Activated B cell treated with CpG ODN at 0.5 μM for 24 hours (primary cell): ENCODE measurements around the gene FPGS. TPM values are rescaled to one million over a fixed set of nuclear protein-coding genes. Genes with fewer than 3 reads are reported as not detected.
A peak's percentile ranks its signal among the peaks of the same experiment; 100 is the strongest.

ENCODE experiments used
- ATAC-seq: fragments of 200-7000 bp; cut with Tn5 transposase; one replicate; pipeline ENCODE4 v1.10.0; 2021; ENCODE audit warnings: low read depth, mild to moderate bottlenecking, moderate library complexity
- CTCF ChIA-PET: fragments of 350-600 bp; sonication (Branson Sonifier 250); formaldehyde crosslinking; loops from one replicate; lab custom pipeline; 2021; ENCODE audit warnings: antibody characterized with exemption; lab: Charles Lee
- POLR2A ChIA-PET: fragments of 350-600 bp; sonication (Branson Sonifier 250); formaldehyde crosslinking; loops from one replicate; lab custom pipeline; 2021; ENCODE audit warnings: antibody characterized with exemption; lab: Charles Lee
- DNase-seq: peaks from one replicate; pipeline ENCODE4 v3.0.0; 2022
- H3K27ac Mint-ChIP-seq: one replicate; pipeline ENCODE4 v1.8.0; 2020; ENCODE audit warnings: mixed read lengths
- H3K27me3 Mint-ChIP-seq: one replicate; pipeline ENCODE4 v1.8.0; 2021; ENCODE audit warnings: mixed read lengths
- H3K36me3 Mint-ChIP-seq: one replicate; pipeline ENCODE4 v1.8.0; 2021; ENCODE audit warnings: low read depth, mixed read lengths
- H3K4me1 Mint-ChIP-seq: one replicate; pipeline ENCODE4 v1.8.0; 2021; ENCODE audit warnings: mixed read lengths
- H3K4me3 Mint-ChIP-seq: one replicate; pipeline ENCODE4 v1.8.0; 2020; ENCODE audit warnings: mild to moderate bottlenecking, mixed read lengths
- H3K9me3 Mint-ChIP-seq: one replicate; pipeline ENCODE4 v1.8.0; 2020; ENCODE audit warnings: mixed read lengths
- intact Hi-C: fragments of 100-400 bp; cut with micrococcal nuclease; formaldehyde crosslinking; loops from one replicate; pipeline ENCODE4 v1.15.1; 2024
- total RNA-seq: library from RNA; stranded (reverse); gene quantifications from 2 replicates; pipeline ENCODE4 v1.2.3, GENCODE V29; 2022
- TF ChIP-seq, protein P1 (sequence below): fragments of 200-600 bp; IDR thresholded peaks from one replicate; pipeline ENCODE4 v1.8.0; 2022; ENCODE audit warnings: antibody characterized with exemption, mild to moderate bottlenecking

FPGS gene
- total RNA-seq, 1 donor from 2014 or later: 135 TPM

DNA sequence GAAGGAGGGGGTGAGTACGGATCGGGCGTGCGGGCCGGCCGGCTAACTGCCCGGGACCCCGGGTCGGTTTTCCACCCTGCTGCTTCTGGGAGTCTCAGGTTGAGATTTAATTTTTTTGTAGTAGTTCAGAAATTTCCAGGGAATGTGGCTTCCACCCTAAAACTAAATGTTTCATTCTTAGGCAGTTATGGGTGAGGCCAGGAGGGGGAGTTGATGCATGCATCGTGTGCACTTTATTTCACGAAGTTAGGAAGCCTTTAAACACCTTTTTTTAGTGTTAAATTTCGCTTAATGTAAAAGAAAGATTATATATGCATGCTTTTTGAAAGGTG lies 15.9 kb upstream of the FPGS start:
- DNase-seq (no peak), ATAC-seq (no peak)
- TF ChIP-seq, protein P1, sequence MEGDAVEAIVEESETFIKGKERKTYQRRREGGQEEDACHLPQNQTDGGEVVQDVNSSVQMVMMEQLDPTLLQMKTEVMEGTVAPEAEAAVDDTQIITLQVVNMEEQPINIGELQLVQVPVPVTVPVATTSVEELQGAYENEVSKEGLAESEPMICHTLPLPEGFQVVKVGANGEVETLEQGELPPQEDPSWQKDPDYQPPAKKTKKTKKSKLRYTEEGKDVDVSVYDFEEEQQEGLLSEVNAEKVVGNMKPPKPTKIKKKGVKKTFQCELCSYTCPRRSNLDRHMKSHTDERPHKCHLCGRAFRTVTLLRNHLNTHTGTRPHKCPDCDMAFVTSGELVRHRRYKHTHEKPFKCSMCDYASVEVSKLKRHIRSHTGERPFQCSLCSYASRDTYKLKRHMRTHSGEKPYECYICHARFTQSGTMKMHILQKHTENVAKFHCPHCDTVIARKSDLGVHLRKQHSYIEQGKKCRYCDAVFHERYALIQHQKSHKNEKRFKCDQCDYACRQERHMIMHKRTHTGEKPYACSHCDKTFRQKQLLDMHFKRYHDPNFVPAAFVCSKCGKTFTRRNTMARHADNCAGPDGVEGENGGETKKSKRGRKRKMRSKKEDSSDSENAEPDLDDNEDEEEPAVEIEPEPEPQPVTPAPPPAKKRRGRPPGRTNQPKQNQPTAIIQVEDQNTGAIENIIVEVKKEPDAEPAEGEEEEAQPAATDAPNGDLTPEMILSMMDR: no peak
- CTCF ChIA-PET: interaction anchor here (0.8 to 6.2 kb wide), 8 partner anchors 10 to 84 kb away, joined by 3 to 39 read pairs (median 4); partner anchors contain the start of genes FPGS and TOR2A
- Mint-ChIP-seq H3K27ac (peak overlapping the region; percentile 84), H3K36me3 (peaks cover 48% of the 10 kb centered on the region), H3K4me3 (peak overlapping the region; percentile 92), H3K27me3 (no peaks in the 10 kb centered on the region), H3K9me3 (no peaks in the 10 kb centered on the region), H3K4me1 (peaks cover 54% of the 10 kb centered on the region)
- intact Hi-C loops: loop anchor here (1.0 kb wide), 4 partner anchors 10 to 135 kb away; partner anchors contain the start of gene FPGS
- POLR2A ChIA-PET: interaction anchor here (0.9 to 5.8 kb wide), 6 partner anchors 8 to 130 kb away, joined by 3 to 40 read pairs (median 13); partner anchors contain the start of genes FPGS, SH2D3C and ST6GALNAC4

DNA sequence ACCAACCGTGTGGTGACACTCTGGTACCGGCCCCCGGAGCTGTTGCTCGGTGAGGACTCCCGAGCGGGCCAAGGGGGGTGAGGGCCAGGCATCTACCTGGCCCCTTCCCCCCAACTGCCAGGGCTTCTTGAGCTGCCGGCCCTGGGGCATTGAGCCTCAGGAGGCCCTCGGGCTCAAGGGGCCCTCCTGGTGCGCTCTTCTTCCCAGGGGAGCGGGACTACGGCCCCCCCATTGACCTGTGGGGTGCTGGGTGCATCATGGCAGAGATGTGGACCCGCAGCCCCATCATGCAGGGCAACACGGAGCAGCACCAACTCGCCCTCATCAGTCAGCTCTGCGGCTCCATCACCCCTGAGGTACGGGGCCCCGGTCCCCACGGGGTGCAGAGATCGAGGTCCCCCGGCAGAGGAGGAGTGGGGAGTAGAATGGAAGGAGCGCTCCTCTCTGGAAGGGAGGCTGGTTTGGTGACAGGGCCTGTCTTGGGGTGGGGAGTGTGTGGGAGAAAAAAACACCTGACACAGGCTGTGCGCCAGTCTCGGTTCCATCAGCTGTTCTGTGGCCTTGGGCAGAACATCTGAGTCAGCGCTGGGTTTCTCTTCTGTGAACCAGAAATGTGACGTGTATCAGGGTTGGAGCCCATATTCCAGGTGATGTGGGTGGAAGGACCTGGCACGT lies 14.2 kb upstream of the FPGS start:
- intact Hi-C loops: no loop called here
- Mint-ChIP-seq H3K36me3 (peaks cover 63% of the 10 kb centered on the region), H3K4me3 (no peak overlapping the region), H3K27me3 (no peaks in the 10 kb centered on the region), H3K4me1 (peaks cover 39% of the 10 kb centered on the region), H3K9me3 (no peaks in the 10 kb centered on the region), H3K27ac (peak overlapping the region; percentile 7)
- ATAC-seq (no peak), DNase-seq (no peak)
- ChIA-PET POLR2A (interaction anchor here (0.6 to 2.3 kb wide), 2 partner anchors 54 to 258 kb away, joined by 7 to 18 read pairs; partner anchors contain the start of gene TOR2A), CTCF (interaction anchor here (1.5 to 6.2 kb wide), 3 partner anchors 8 to 82 kb away, joined by 4 to 39 read pairs (median 5); no protein-coding TSS in a partner anchor)
- TF ChIP-seq, protein P1: no peak

DNA sequence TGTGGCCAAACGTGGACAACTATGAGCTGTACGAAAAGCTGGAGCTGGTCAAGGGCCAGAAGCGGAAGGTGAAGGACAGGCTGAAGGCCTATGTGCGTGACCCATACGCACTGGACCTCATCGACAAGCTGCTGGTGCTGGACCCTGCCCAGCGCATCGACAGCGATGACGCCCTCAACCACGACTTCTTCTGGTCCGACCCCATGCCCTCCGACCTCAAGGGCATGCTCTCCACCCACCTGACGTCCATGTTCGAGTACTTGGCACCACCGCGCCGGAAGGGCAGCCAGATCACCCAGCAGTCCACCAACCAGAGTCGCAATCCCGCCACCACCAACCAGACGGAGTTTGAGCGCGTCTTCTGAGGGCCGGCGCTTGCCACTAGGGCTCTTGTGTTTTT lies 13.5 kb upstream of the FPGS start:
- Mint-ChIP-seq H3K4me3 (no peak overlapping the region), H3K36me3 (peaks cover 65% of the 10 kb centered on the region), H3K27ac (no peak overlapping the region), H3K9me3 (no peaks in the 10 kb centered on the region), H3K27me3 (no peaks in the 10 kb centered on the region), H3K4me1 (peaks cover 32% of the 10 kb centered on the region)
- ChIA-PET CTCF (interaction anchor here (6.2 kb wide), 1 partner anchor 81 kb away, joined by 39 read pairs; no protein-coding TSS in a partner anchor), POLR2A (interaction anchor here (0.6 to 2.3 kb wide), 2 partner anchors 55 to 197 kb away, joined by 3 to 7 read pairs; partner anchors contain the start of gene TOR2A)
- TF ChIP-seq, protein P1: no peak
- DNase-seq (no peak), ATAC-seq (no peak)
- intact Hi-C loops: no loop called here

DNA sequence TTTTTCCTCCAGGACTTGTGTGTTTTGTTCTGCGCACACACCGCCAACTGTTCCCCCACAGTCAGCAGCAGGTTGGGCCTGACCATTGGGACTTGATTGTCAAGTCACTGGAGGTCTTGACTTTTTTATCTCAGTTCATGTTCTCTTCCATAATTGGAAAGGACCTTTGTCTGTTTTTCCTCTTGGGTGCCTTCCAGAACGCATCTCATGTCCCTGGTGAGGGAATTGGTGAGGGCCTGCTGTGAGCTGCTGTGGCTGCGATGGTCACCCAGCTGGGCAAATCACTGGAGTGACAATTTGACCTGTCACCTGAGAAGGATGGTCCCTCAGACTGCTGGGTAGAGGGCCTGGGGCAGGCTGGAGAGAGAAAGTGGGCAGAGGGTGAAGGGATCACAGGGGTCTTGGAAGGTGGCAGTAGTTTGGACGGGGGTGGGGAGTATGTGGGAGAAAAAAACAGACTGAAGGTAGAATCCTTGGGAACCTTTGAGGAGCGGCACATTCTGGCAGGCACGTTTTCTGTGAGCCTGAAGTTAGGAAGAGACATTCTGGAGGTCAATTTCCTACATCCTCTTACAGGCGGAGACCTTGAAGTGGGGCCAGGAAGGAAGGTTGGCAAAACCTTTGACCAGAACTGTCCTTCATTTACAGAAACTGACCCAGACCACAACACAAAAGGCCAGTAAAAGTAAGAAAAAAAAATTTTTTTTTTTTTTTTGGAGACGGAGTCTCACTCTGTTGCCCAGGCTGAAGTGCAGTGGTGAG lies 12.4 kb upstream of the FPGS start:
- POLR2A ChIA-PET: interaction anchor here (0.6 to 1.0 kb wide), 4 partner anchors 19 to 84 kb away, joined by 3 to 4 read pairs (median 4); partner anchors contain the start of gene TOR2A
- intact Hi-C loops: no loop called here
- H3K27ac Mint-ChIP-seq: peak overlapping the region; percentile 30

More for the DNA sequence above, 12.4 kb upstream of the FPGS start:
- Mint-ChIP-seq H3K4me1 (peaks cover 28% of the 10 kb centered on the region), H3K27me3 (no peaks in the 10 kb centered on the region), H3K36me3 (peaks cover 65% of the 10 kb centered on the region), H3K4me3 (no peak overlapping the region), H3K9me3 (no peaks in the 10 kb centered on the region)
- CTCF ChIA-PET: no interaction called here
- TF ChIP-seq, protein P1: no peak
- no peak for ATAC-seq
- no peak for DNase-seq
